GM12892 (cell line): ENCODE measurements around the gene IRF5.
A peak's percentile ranks its signal among the peaks of the same experiment; 100 is the strongest.
"Not testable (repeated sequence)": the region's sequence is repeated elsewhere in the genome, so short reads cannot be mapped to it uniquely, and the experiment has no call there.

Source experiments
- DNase-seq: peaks from one replicate; pipeline ENCODE4 v3.0.0; 2011; ENCODE audit not compliant: insufficient read length
- FAIRE-seq: peaks from 2 replicates; lab custom pipeline; 2011; peaks lifted over from hg19 to GRCh38; lab: Jason Lieb, UNC
- POLR2A ChIP-seq: IDR thresholded peaks from 2 replicates; pipeline ENCODE4 v1.6.1; 2011; ENCODE audit warnings: low read depth, low read length, control low read depth
- POLR2AphosphoS5 ChIP-seq: IDR thresholded peaks from 2 replicates; pipeline ENCODE4 v1.6.1; 2011; ENCODE audit warnings: low read depth, low read length, control low read depth
- TAF1 ChIP-seq: IDR thresholded peaks from 2 replicates; pipeline ENCODE4 v1.6.1; 2011; ENCODE audit warnings: low read depth, mild to moderate bottlenecking, control low read depth, low read length, borderline replicate concordance

The IRF5 gene

GRCh38 chr7:128906766-128907559, 30.8 kb upstream of the IRF5 start:
- TF ChIP-seq POLR2A, result no peak
- no peak for TF ChIP-seq TAF1
- no peak for TF ChIP-seq POLR2AphosphoS5
- no peak for FAIRE-seq
- no peak for DNase-seq

- no peak for DNase-seq
- TF ChIP-seq POLR2A, result no peak
- FAIRE-seq, result no peak
These were observed 28.7 kb upstream of the IRF5 start for GRCh38 chr7:128908750-128909624.

GRCh38 chr7:128909625-128910568, 27.8 kb upstream of the IRF5 start:
- TF ChIP-seq POLR2A (no peak), TAF1 (no peak), POLR2AphosphoS5 (no peak)
- FAIRE-seq, result no peak
- no peak for DNase-seq

GRCh38 chr7:128910569-128910945, 27.2 kb upstream of the IRF5 start, which contains the start of gene KCP:
TSS of gene KCP (minus strand) at chr7:128910709. CDS start at chr7:128910676, 33 bp downstream.
- TF ChIP-seq TAF1 (no peak), POLR2A (no peak), POLR2AphosphoS5 (no peak)
- no peak for FAIRE-seq
- DNase-seq, result no peak

GRCh38 chr7:128911423-128912031, 26.2 kb upstream of the IRF5 start:
- FAIRE-seq (no peak), DNase-seq (no peak)
- TF ChIP-seq TAF1 (no peak), POLR2AphosphoS5 (no peak), POLR2A (no peak)

- no peak for TF ChIP-seq POLR2A
- no peak for TF ChIP-seq POLR2AphosphoS5
- no peak for TF ChIP-seq TAF1
- DNase-seq (no peak), FAIRE-seq (peak; percentile 71)
These were observed 25.4 kb upstream of the IRF5 start for GRCh38 chr7:128912281-128912680.

- peak; percentile 78 for FAIRE-seq
- not testable (repeated sequence) for DNase-seq
These were observed 24.8 kb upstream of the IRF5 start for GRCh38 chr7:128912709-128913495.

- TF ChIP-seq POLR2AphosphoS5, result no peak
- TF ChIP-seq TAF1, result no peak
- no peak for TF ChIP-seq POLR2A
- no peak for FAIRE-seq
- no peak for DNase-seq
These were observed 23.7 kb upstream of the IRF5 start for GRCh38 chr7:128913870-128914565.

- FAIRE-seq (peak; percentile 81), DNase-seq (no peak)
- no peak for TF ChIP-seq TAF1
- TF ChIP-seq POLR2A, result no peak
These were observed 23.1 kb upstream of the IRF5 start for GRCh38 chr7:128914566-128915151.

- no peak for DNase-seq
- TF ChIP-seq POLR2A, result no peak
- FAIRE-seq, result peak; percentile 76
These were observed 22.4 kb upstream of the IRF5 start for GRCh38 chr7:128915271-128915819.
